Stimulated activated naive B cell treated with anti-CD40 and anti-IgM and Interleukin-4, amounts not matched to agents 10 μg/mL and 1 μg/mL and 100 μg/mL, for 72 hours (primary cell): ENCODE measurements around the gene SPATA13.

Experiments
- ATAC-seq, 2 donors: fragments of 150-1000 bp; cut with Tn5 transposase; replicated peaks; 2 replicates each; pipeline ENCODE4 v1.10.0; 2021; ENCODE audit warnings: moderate library complexity in 1 of 2
- DNase-seq: peaks from one replicate; pipeline ENCODE4 v3.0.0; 2021
- H3K27ac Mint-ChIP-seq: one replicate; pipeline ENCODE4 v1.8.0; 2022; ENCODE audit warnings: mild to moderate bottlenecking, mixed read lengths
- H3K27me3 Mint-ChIP-seq, 2 donors: one replicate each; pipeline ENCODE4 v1.8.0; 2022; ENCODE audit warnings: mixed read lengths in 2 of 2
- H3K36me3 Mint-ChIP-seq, 2 donors: one replicate each; pipeline ENCODE4 v1.8.0; 2022; ENCODE audit warnings: mixed read lengths in 2 of 2, mild to moderate bottlenecking in 1 of 2
- H3K4me1 Mint-ChIP-seq, 2 donors: one replicate each; pipeline ENCODE4 v1.8.0; 2022; ENCODE audit warnings: mixed read lengths in 2 of 2, mild to moderate bottlenecking in 1 of 2
- H3K4me3 Mint-ChIP-seq, 2 donors: one replicate each; pipeline ENCODE4 v1.8.0; 2022; ENCODE audit warnings: mild to moderate bottlenecking in 2 of 2, mixed read lengths in 2 of 2, moderate library complexity in 1 of 2
- H3K9me3 Mint-ChIP-seq, 2 donors: one replicate each; pipeline ENCODE4 v1.8.0; 2022; ENCODE audit warnings: mixed read lengths in 2 of 2, mild to moderate bottlenecking in 1 of 2

SPATA13 gene

GRCh38 chr13:24276306-24276705 is 115.8 kb downstream of the SPATA13 start:
- Mint-ChIP-seq H3K4me3 (no peak overlapping the region), H3K27ac (no peak overlapping the region), H3K36me3 (no peaks in the 10 kb centered on the region), H3K9me3 (no peaks in the 10 kb centered on the region), H3K4me1 (peaks cover 37 to 56% of the 10 kb centered on the region in 2 donors), H3K27me3 (no peaks in the 10 kb centered on the region)
- DNase-seq (no peak), ATAC-seq (peak; percentile 43)

GRCh38 chr13:24276861-24277260 is 116.3 kb downstream of the SPATA13 start:
- DNase-seq, result no peak
- Mint-ChIP-seq H3K4me3 (no peak overlapping the region), H3K9me3 (no peaks in the 10 kb centered on the region), H3K4me1 (peaks cover 33 to 51% of the 10 kb centered on the region in 2 donors), H3K36me3 (no peaks in the 10 kb centered on the region), H3K27ac (peak overlapping the region; percentile 25), H3K27me3 (no peaks in the 10 kb centered on the region)
- no peak for ATAC-seq

GRCh38 chr13:24277761-24278160 is 117.2 kb downstream of the SPATA13 start:
- Mint-ChIP-seq H3K27me3 (no peaks in the 10 kb centered on the region), H3K27ac (no peak overlapping the region), H3K4me1 (peaks cover 28 to 45% of the 10 kb centered on the region in 2 donors), H3K4me3 (no peak overlapping the region), H3K36me3 (peaks cover 0 to under 1% of the 10 kb centered on the region in 2 donors), H3K9me3 (no peaks in the 10 kb centered on the region)
- DNase-seq, result no peak
- no peak for ATAC-seq

GRCh38 chr13:24279327-24280110 is 119.0 kb downstream of the SPATA13 start:
- no peak overlapping the region for H3K27ac Mint-ChIP-seq
- peaks cover 16 to 28% of the 10 kb centered on the region in 2 donors for H3K4me1 Mint-ChIP-seq
- no peak for DNase-seq
- H3K9me3 Mint-ChIP-seq, result no peaks in the 10 kb centered on the region
- no peak overlapping the region for H3K4me3 Mint-ChIP-seq
- ATAC-seq, result no peak
- no peaks in the 10 kb centered on the region for H3K27me3 Mint-ChIP-seq
- peaks cover 0 to 2% of the 10 kb centered on the region in 2 donors for H3K36me3 Mint-ChIP-seq

- no peaks in the 10 kb centered on the region for H3K9me3 Mint-ChIP-seq
- DNase-seq, result no peak
- H3K27me3 Mint-ChIP-seq, result no peaks in the 10 kb centered on the region
- H3K4me1 Mint-ChIP-seq, result peaks cover 9 to 16% of the 10 kb centered on the region in 2 donors
- no peak overlapping the region for H3K4me3 Mint-ChIP-seq
- no peak overlapping the region for H3K27ac Mint-ChIP-seq
- ATAC-seq, result peak; percentile 61 to 73
- peaks cover 0 to 2% of the 10 kb centered on the region in 2 donors for H3K36me3 Mint-ChIP-seq
These were observed 120.2 kb downstream of the SPATA13 start for GRCh38 chr13:24280720-24281119.

GRCh38 chr13:24281188-24282008 is 120.9 kb downstream of the SPATA13 start:
- Mint-ChIP-seq H3K36me3 (peaks cover 5% of the 10 kb centered on the region in 2 donors), H3K4me1 (peaks cover 7 to 13% of the 10 kb centered on the region in 2 donors), H3K27ac (no peak overlapping the region), H3K4me3 (no peak overlapping the region), H3K27me3 (no peaks in the 10 kb centered on the region), H3K9me3 (no peaks in the 10 kb centered on the region)
- ATAC-seq (no peak), DNase-seq (no peak)

- H3K36me3 Mint-ChIP-seq, result peaks cover 8% of the 10 kb centered on the region in 2 donors
- H3K27me3 Mint-ChIP-seq, result no peaks in the 10 kb centered on the region
- ATAC-seq (no peak), DNase-seq (no peak)
- no peaks in the 10 kb centered on the region for H3K9me3 Mint-ChIP-seq
- H3K4me1 Mint-ChIP-seq, result peaks cover 2 to 6% of the 10 kb centered on the region in 2 donors
- H3K27ac Mint-ChIP-seq, result peak overlapping the region; percentile 79
- no peak overlapping the region for H3K4me3 Mint-ChIP-seq
These were observed 121.7 kb downstream of the SPATA13 start for GRCh38 chr13:24282256-24282655.

GRCh38 chr13:24284889-24285565 is 124.5 kb downstream of the SPATA13 start:
- peaks cover 0 to 6% of the 10 kb centered on the region in 2 donors for H3K4me1 Mint-ChIP-seq
- DNase-seq, result no peak
- peaks cover 13 to 14% of the 10 kb centered on the region in 2 donors for H3K36me3 Mint-ChIP-seq
- H3K4me3 Mint-ChIP-seq, result no peak overlapping the region
- ATAC-seq, result no peak
- no peaks in the 10 kb centered on the region for H3K27me3 Mint-ChIP-seq
- H3K9me3 Mint-ChIP-seq, result no peaks in the 10 kb centered on the region
- H3K27ac Mint-ChIP-seq, result no peak overlapping the region

GRCh38 chr13:24286624-24287023 is 126.1 kb downstream of the SPATA13 start:
- ATAC-seq, result no peak
- DNase-seq, result no peak
- Mint-ChIP-seq H3K4me1 (no peaks in the 10 kb centered on the region), H3K36me3 (peaks cover 19% of the 10 kb centered on the region in 2 donors), H3K27me3 (no peaks in the 10 kb centered on the region), H3K4me3 (no peak overlapping the region), H3K27ac (peak overlapping the region; percentile 47), H3K9me3 (no peaks in the 10 kb centered on the region)

- ATAC-seq (no peak), DNase-seq (no peak)
- no peaks in the 10 kb centered on the region for H3K27me3 Mint-ChIP-seq
- peaks cover 25% of the 10 kb centered on the region in 2 donors for H3K36me3 Mint-ChIP-seq
- H3K4me1 Mint-ChIP-seq, result no peaks in the 10 kb centered on the region
- H3K27ac Mint-ChIP-seq, result no peak overlapping the region
- H3K4me3 Mint-ChIP-seq, result no peak overlapping the region
- no peaks in the 10 kb centered on the region for H3K9me3 Mint-ChIP-seq
These were observed 127.3 kb downstream of the SPATA13 start for GRCh38 chr13:24287748-24288287.

- Mint-ChIP-seq H3K27ac (no peak overlapping the region), H3K9me3 (no peaks in the 10 kb centered on the region), H3K27me3 (no peaks in the 10 kb centered on the region), H3K4me1 (no peaks in the 10 kb centered on the region), H3K36me3 (peaks cover 26 to 29% of the 10 kb centered on the region in 2 donors), H3K4me3 (no peak overlapping the region)
- ATAC-seq, result no peak
- DNase-seq, result no peak
These were observed 128.3 kb downstream of the SPATA13 start for GRCh38 chr13:24288870-24289269.

GRCh38 chr13:24290280-24290932 is 129.9 kb downstream of the SPATA13 start:
- H3K9me3 Mint-ChIP-seq, result no peaks in the 10 kb centered on the region
- no peak for ATAC-seq
- H3K36me3 Mint-ChIP-seq, result peaks cover 32 to 36% of the 10 kb centered on the region in 2 donors
- no peaks in the 10 kb centered on the region for H3K27me3 Mint-ChIP-seq
- peak overlapping the region; percentile 70 for H3K27ac Mint-ChIP-seq
- no peaks in the 10 kb centered on the region for H3K4me1 Mint-ChIP-seq
- DNase-seq, result no peak
- H3K4me3 Mint-ChIP-seq, result no peak overlapping the region

GRCh38 chr13:24292481-24292880 is 132.0 kb downstream of the SPATA13 start:
- Mint-ChIP-seq H3K4me3 (no peak overlapping the region), H3K36me3 (peaks cover 35 to 43% of the 10 kb centered on the region in 2 donors), H3K9me3 (no peaks in the 10 kb centered on the region), H3K4me1 (no peaks in the 10 kb centered on the region), H3K27ac (no peak overlapping the region), H3K27me3 (no peaks in the 10 kb centered on the region)
- no peak for DNase-seq
- no peak for ATAC-seq

- ATAC-seq (no peak), DNase-seq (no peak)
- H3K9me3 Mint-ChIP-seq, result no peaks in the 10 kb centered on the region
- no peak overlapping the region for H3K27ac Mint-ChIP-seq
- no peak overlapping the region for H3K4me3 Mint-ChIP-seq
- H3K27me3 Mint-ChIP-seq, result no peaks in the 10 kb centered on the region
- H3K36me3 Mint-ChIP-seq, result peaks cover 44 to 51% of the 10 kb centered on the region in 2 donors
- H3K4me1 Mint-ChIP-seq, result no peaks in the 10 kb centered on the region
These were observed 133.2 kb downstream of the SPATA13 start for GRCh38 chr13:24293746-24294145.
